Activated CD8-positive, alpha-beta memory T cell treated with anti-CD3 and anti-CD28 coated beads for 48 hours (primary cell): ENCODE data around the gene TSPOAP1.

Source experiments
- DNase-seq, 3 experiments: peaks; one replicate each; pipeline ENCODE4 v3.0.0-alpha.2; 2020; ENCODE audit warnings: low read depth in 2 of 3, low spot score in 2 of 3

The TSPOAP1 gene

DNA sequence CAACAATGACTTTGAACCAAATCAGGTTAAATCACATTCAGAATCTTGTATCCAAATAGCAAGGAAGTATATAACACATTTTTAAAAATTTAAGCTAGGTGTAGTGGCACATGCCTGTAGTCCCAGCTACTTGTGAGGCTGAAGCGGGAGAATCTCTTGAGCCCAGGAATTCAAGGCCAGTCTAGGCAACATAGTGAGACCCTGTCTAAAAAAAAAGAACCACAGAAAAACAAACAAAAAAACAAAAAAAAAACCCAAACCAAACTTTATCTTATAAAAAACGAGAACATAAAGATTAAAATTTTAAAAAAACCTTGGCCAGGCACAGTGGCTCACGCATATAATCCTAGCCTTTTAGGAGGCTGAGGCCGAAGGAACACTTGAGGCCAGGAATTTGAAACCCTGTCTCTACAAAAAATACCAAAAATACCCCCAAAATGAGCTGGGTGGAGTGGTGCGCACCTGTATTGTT lies 11.8 kb upstream of the TSPOAP1 start:
- no peak for DNase-seq

DNA sequence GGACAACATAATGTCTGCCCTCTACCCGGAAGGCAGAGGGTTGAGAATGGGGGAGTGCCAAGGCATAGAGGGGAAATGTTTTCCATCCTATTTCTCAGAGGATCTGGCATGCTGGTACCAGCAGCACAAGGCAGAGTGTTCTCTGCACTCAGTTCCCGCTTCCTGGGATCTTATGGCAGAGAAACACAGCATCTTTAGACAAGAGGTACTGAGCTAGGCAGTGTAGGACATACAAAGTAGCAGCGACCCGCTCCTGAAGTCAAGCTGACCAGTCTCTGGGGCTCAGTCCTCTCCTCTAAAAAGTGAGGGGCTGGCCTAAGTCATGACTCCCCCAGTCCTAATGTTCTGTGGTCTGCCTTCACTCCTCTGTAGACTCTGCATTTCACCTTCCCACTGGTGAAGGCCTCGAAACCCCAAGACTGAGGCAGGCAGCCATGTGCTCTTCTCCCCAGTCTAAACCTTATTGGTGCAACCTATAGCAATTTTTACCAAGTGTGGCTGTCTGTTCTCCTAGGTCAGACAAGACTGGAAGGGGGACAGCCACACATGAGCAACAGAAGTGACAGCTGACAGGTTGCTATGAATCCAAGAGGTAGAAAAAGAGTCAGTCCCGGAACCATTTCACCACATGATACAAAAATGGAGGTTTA lies 11.3 kb upstream of the TSPOAP1 start:
- DNase-seq: no peak

- peak; percentile 63 to 72 (median 66) for DNase-seq
Measured at GRCh38 chr17:58338841-58339754, 10.5 kb upstream of the TSPOAP1 start.

GRCh38 chr17:58338454-58338840 lies 9.9 kb upstream of the TSPOAP1 start:
- peak in 1 of 3 experiments; percentile 42 for DNase-seq

GRCh38 chr17:58337600-58338453 lies 9.2 kb upstream of the TSPOAP1 start:
- peak; percentile 66 to 94 (median 84) for DNase-seq

DNA sequence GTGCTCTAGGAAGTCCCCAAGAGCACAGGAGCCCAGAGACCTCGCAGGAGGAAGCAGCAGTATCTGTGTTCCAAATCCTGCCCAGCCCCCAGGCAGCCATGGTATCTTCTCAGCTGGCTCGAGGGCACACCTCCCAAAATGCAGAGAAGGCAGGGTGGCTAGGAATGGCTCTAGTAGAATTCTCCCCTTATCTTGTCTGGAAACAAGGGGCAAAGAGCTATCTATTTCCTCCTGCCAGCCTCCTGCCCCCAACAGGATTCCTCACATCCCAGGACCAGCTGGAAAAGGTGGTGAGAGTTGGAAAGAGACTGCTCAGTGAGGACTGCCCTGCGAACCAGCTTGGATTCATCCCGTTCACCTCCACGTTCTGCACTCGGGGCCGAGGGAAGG lies 8.6 kb upstream of the TSPOAP1 start:
- DNase-seq: no peak

- no peak for DNase-seq
Measured at GRCh38 chr17:58336456-58337209, 8.0 kb upstream of the TSPOAP1 start.

DNA sequence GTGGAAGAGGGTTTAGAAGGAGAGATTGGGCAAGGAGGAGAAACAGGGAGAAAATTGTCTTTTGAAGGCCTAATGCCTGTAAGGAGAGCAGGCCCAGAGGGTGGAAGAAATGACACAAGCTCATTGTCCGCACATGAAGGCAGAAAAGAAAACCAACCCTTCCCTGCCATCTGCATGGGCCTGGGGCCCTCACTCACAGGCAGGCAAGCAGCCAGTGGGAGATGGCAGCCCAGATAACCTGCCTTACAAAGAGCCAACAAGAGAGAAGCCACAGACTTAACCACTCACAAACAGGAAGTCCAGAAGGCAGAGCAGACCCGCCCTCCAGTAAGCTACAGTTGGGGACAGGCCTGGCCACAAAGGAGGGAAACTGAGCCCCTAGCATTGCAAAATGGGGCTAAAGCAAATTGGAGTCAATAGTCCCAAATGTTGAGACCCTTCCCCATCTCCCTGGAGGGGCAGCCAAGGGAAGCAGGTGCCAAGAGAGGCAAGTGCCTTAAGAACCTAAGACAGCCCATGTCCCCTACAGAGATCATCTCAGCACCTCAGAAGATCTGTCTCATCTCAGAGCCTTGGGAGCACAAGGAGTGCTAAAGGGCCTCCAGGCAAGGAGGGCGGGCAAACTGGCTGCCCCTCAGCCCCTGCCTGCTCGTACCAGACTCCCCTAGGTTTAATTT lies 7.3 kb upstream of the TSPOAP1 start:
- DNase-seq: peak in 2 of 3 experiments; percentile 47 to 54

GRCh38 chr17:58335061-58335731 lies 6.6 kb upstream of the TSPOAP1 start:
- peak in 2 of 3 experiments; percentile 42 to 59 for DNase-seq

DNA sequence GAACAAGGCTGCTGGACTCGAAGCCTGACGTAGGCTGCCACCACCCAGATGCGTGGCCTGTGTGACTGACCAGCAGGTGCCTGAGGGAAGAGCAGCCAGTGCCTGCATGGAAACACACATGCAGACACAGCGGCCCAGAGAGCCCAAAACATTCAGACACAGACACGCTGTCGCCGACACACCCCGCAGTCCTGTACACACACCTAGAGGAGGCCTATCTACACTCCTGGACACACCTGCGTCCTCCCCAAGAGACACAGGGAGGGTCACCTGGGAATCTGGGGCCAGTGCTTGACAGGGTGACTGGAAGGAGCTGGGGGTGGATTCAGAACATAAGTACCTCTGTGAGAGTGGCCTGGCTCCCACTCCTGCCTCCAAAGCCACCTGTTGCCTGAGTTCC lies 6.1 kb upstream of the TSPOAP1 start:
- no peak for DNase-seq

- no peak for DNase-seq
Measured at GRCh38 chr17:58334256-58334655, 5.7 kb upstream of the TSPOAP1 start.

DNA sequence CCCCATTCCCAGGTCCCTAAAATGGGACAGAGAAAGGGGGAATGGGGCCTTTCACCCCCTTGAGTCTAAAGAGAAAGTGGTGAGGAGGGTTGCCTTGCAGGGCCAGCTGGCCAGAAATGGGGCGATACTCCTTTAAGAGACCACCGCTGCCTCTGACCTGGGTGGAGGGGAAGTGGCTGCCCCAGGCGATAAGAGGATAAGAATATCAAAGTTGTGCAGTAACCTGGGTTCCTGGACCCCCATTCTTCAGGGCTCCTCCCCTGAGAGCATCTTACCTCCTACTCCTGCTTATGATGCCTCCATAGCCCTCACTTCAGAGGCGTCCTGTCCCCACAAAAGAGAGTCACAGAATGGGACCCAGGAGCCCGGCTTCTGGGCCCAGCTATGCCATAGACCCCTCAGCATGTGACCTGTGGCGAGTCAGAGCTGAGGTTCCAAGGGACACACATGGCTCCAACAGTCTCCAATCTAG lies 5.2 kb upstream of the TSPOAP1 start:
- no peak for DNase-seq

DNA sequence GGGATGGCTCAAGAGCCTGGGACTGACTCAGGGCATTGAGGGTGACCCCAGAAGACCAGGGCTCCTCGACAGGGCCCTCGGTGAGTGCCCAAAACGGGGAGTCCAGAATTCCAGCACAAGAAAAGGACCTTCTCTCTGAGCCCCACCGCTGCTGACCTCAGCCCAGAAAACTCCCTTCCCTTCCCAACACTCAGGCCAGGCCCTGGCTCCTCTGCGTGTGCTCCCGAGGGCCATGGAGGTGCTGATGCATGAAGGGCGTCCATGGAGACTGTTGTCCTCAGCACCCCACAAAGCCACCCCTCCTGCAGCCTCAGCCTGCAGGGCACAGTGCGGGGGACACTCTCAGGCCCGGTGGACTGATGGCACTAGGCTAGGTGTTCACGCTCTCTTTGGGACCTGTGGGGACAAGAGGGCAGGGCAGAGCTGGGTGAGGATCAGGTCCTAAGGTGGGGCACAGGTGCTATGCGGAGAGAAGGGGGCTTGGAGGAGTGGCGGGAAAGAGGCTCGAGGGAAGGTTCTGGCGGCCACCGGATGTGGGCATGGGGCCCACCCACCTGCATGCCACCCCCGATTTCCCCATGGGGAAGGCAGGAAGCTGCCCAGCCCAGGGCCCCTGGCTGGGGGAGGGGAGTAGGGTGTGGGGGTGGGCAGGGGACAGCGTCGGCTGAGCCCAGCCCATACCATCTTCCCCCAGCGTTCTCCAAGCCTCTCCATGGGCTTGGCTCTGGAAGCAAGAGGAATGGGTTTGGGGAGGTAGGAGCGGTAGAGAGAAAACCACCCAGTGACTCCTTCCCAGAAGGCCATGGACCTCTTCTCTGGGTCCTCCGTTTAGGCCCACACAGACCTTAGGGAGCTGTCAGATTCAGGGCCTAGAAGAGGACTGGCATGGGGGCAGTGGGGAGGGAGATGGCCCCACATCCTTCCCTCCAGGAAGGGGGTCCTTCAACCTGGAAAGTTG lies 4.5 kb upstream of the TSPOAP1 start:
- DNase-seq: peak; percentile 59 to 79 (median 62)

DNA sequence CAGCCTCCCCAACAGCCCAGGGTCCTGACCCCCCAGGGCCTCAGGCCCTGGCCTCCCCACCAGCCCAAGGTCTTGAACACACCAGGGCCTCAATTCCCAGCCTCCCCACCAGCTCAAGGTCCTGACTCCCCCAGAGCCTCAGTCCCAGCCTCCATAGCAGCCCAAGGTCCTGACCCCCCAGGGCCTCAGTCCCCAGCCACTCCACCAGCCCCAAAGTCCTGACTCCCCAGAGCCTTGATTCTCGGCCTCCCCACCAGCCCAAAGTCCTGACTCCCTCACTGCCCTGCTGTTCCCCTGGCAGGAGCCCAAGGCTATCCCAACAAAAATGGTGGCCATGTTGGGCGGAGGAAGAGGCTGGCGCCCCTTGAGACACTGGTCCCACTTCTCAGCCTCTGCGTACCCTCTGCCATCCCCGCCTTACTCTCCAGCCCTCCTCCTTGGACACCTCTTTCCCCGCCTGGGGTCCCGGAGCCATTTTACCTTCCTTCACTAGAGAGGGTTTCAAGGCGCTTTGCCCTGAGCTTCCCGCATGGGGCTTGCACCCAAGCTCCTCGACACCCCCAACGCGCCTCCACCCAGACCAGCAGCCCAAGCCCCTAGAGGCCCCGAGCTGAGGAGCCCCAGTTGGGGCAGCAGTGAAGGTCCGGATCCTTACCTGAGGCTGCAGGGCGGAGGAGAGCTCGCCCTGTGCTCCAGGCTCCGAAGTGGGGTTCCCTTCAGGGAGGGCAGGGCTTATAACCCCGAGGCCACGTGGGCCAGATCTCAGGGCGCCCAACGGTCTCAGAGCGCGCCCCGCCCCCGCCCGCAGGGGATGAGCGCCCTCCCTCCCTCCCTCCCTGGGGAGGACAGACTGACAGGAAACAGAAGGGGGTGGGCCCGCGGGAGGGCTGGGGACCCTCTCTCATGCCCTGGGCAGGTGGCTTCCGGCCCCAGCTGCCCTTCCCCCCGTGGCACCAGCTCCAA lies 3.5 kb upstream of the TSPOAP1 start:
- peak; percentile 90 to 95 (median 92) for DNase-seq

- DNase-seq: peak in 2 of 3 experiments; percentile 66 to 76
Measured at GRCh38 chr17:58330997-58331814, 2.6 kb upstream of the TSPOAP1 start.

GRCh38 chr17:58330538-58330996 lies 2.0 kb upstream of the TSPOAP1 start:
- peak in 1 of 3 experiments; percentile 57 for DNase-seq
